ENCODE measurements around the gene TRMT61B.

Gene TRMT61B

GRCh38 chr2:28894470-28895188, 24.5 kb upstream of the TRMT61B start, which contains the start of gene WDR43 (continued):
- TF ChIP-seq INSM2 (tag by site-specific recombination; IDR thresholded peaks at IDR 0.05): 0 out of 2 replicates have a peak, but pooled peaks have one; percentile 7
- TF ChIP-seq SP7 (tag by site-specific recombination; IDR thresholded peaks at IDR 0.05): peak; percentile 35; the same call in 1 of the 2 replicates
- TF ChIP-seq ZNF549 (tag by site-specific recombination; IDR thresholded peaks at IDR 0.05): no peak
- no peak for TF ChIP-seq ZNF488 (tag by site-specific recombination; IDR thresholded peaks at IDR 0.05)
- TF ChIP-seq ZNF184 (tag by site-specific recombination; IDR thresholded peaks at IDR 0.05): no peak
- no peak for TF ChIP-seq ZNF585B (tag by site-specific recombination; IDR thresholded peaks at IDR 0.05)
- peak; percentile 20; the same call in 1 of the 2 replicates for TF ChIP-seq ZNF394 (tag by site-specific recombination; IDR thresholded peaks at IDR 0.05; ENCODE audit: borderline replicate concordance)
- TF ChIP-seq SP3 (tag by site-specific recombination; IDR thresholded peaks at IDR 0.05): peak; percentile 97
- 0 out of 2 replicates have a peak, but pooled peaks have one; percentile 23 for TF ChIP-seq HOXD13 (CRISPR knock-in tag; IDR thresholded peaks at IDR 0.05; ENCODE audit: borderline replicate concordance)
- TF ChIP-seq ZNF600 (tag by site-specific recombination; IDR thresholded peaks at IDR 0.05): no peak
- TF ChIP-seq MZF1 (tag by site-specific recombination; IDR thresholded peaks at IDR 0.05; ENCODE audit: borderline replicate concordance): no peak
- no peak for TF ChIP-seq ZNF157 (tag by site-specific recombination; IDR thresholded peaks at IDR 0.05)
- TF ChIP-seq PRDM2 (tag by site-specific recombination; IDR thresholded peaks at IDR 0.05; ENCODE audit: borderline replicate concordance): no peak
- TF ChIP-seq ZBTB8A (tag by site-specific recombination; IDR thresholded peaks at IDR 0.05): 0 out of 2 replicates have a peak, but pooled peaks have one; percentile 13
- no peak for TF ChIP-seq ZNF777 (tag by site-specific recombination; IDR thresholded peaks at IDR 0.05; ENCODE audit: borderline replicate concordance)
- 0 out of 2 replicates have a peak, but pooled peaks have one; percentile 50 for TF ChIP-seq ZEB2 (tag by site-specific recombination; IDR thresholded peaks at IDR 0.05)
- TF ChIP-seq YY2 (tag by site-specific recombination; IDR thresholded peaks at IDR 0.05): peak; percentile 95
- TF ChIP-seq WT1 (tag by site-specific recombination; IDR thresholded peaks at IDR 0.05): peak; percentile 77
- no peak for TF ChIP-seq TSHZ1 (tag by site-specific recombination; IDR thresholded peaks at IDR 0.05; ENCODE audit: borderline replicate concordance)
- peak; percentile 87 for TF ChIP-seq SP2 (tag by site-specific recombination; IDR thresholded peaks at IDR 0.05)
- peak; percentile 32; the same call in 1 of the 2 replicates for TF ChIP-seq ZBTB11 (tag by site-specific recombination; conservative IDR thresholded peaks at IDR 0.05; ENCODE audit: low read depth)
- peak; percentile 82 for TF ChIP-seq ZBTB26 (tag by site-specific recombination; optimal IDR thresholded peaks at IDR 0.05)

All from HEK293 (cell line).